22Rv1 (cell line): Measurements from ENCODE around the gene MC3R.
"Not testable (repeated sequence)": the region's sequence is repeated elsewhere in the genome, so short reads cannot be mapped to it uniquely, and the experiment has no call there.

Experiments
- H3K27ac ChIP-seq: fragments of 450-650 bp; 2 replicates; pipeline ENCODE4 v1.5.1; 2017
- CTCF ChIP-seq: fragments of 450-650 bp; IDR thresholded peaks from 2 replicates; pipeline ENCODE4 v1.5.1; 2017; ENCODE audit warnings: mild to moderate bottlenecking
- ZFX ChIP-seq: fragments of 450-650 bp; IDR thresholded peaks from 2 replicates; pipeline ENCODE4 v1.6.1; 2017; ENCODE audit warnings: antibody characterized with exemption, borderline replicate concordance

MC3R gene

GRCh38 chr20:56211051-56211450 is 37.5 kb upstream of the MC3R start:
- H3K27ac ChIP-seq = no peak overlapping the region
- no peak for TF ChIP-seq CTCF
- TF ChIP-seq ZFX = no peak

- TF ChIP-seq CTCF (no peak), ZFX (no peak)
- H3K27ac ChIP-seq = no peak overlapping the region
Observed at GRCh38 chr20:56212091-56212490, 36.4 kb upstream of the MC3R start.

- no peak for TF ChIP-seq CTCF
- TF ChIP-seq ZFX = no peak
- H3K27ac ChIP-seq = no peak overlapping the region
Observed at GRCh38 chr20:56213321-56213720, 35.2 kb upstream of the MC3R start.

GRCh38 chr20:56215115-56215514 is 33.4 kb upstream of the MC3R start:
- TF ChIP-seq ZFX (no peak), CTCF (no peak)
- no peak overlapping the region for H3K27ac ChIP-seq

GRCh38 chr20:56217829-56218228 is 30.7 kb upstream of the MC3R start:
- no peak for TF ChIP-seq CTCF
- no peak for TF ChIP-seq ZFX
- H3K27ac ChIP-seq = no peak overlapping the region

GRCh38 chr20:56221186-56221585 is 27.3 kb upstream of the MC3R start:
- H3K27ac ChIP-seq = not testable (repeated sequence)

- no peak for TF ChIP-seq ZFX
- no peak for TF ChIP-seq CTCF
- no peak overlapping the region for H3K27ac ChIP-seq
Observed at GRCh38 chr20:56222201-56222600, 26.3 kb upstream of the MC3R start.

- no peak overlapping the region for H3K27ac ChIP-seq
- no peak for TF ChIP-seq CTCF
- TF ChIP-seq ZFX = no peak
Observed at GRCh38 chr20:56222945-56223344, 25.6 kb upstream of the MC3R start.
